Measurements from ENCODE around the gene TGFBR1. TPM values are rescaled to one million over a fixed set of nuclear protein-coding genes. Genes with fewer than 3 reads are reported as not detected.

The TGFBR1 gene
- total RNA-seq, 4 donors from 2014 or later: 20.2 to 34.3 (median 25.6) TPM

DNA sequence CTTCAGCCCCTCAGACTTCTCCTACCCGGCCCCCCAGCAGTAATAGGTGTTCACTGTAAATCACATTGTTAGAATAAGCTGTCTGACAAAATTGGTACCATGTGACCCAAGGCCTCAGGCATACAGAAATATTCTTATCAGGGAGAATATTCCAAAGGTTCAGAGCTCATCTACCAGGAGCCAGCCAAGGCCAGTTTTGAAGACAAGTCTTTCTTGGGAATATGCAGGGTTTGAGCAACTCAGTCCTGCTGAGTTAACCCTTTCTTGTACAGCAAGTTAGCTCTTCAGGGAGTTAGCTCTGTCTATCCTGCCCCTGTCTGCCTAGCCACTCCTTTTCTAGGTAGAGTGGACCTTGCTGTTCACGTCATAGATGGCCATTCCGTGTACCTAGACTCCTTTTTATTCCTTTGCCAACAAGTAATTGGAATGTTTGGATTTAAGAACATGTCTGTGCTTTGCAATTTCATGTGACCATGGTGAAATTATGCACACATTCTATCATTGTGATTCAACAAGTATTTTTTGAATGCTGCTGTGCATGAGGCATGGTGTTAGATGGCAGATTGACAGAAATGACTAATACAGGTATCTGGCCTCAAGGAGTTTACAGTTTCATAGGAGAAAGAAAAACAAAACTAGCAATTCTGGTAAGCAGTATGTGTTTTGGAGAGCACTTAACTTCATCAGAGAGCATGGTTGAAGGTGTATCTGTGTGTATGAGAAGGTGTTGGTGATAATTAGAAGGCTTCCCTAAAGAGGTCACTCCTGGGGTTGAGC is 22.6 kb downstream of the TGFBR1 start:
- peaks cover 11 to 36% (median 19%) of the 10 kb centered on the region in 3 donors for H3K4me1 ChIP-seq
- no peak overlapping the region for H3K4me3 ChIP-seq
- DNase-seq: no peak
- H3K9me3 ChIP-seq: no peaks in the 10 kb centered on the region
- no peaks in the 10 kb centered on the region for H3K27me3 ChIP-seq
- TF ChIP-seq POLR2A (IDR thresholded peaks at IDR 0.05): no peak
- TF ChIP-seq, protein P1, sequence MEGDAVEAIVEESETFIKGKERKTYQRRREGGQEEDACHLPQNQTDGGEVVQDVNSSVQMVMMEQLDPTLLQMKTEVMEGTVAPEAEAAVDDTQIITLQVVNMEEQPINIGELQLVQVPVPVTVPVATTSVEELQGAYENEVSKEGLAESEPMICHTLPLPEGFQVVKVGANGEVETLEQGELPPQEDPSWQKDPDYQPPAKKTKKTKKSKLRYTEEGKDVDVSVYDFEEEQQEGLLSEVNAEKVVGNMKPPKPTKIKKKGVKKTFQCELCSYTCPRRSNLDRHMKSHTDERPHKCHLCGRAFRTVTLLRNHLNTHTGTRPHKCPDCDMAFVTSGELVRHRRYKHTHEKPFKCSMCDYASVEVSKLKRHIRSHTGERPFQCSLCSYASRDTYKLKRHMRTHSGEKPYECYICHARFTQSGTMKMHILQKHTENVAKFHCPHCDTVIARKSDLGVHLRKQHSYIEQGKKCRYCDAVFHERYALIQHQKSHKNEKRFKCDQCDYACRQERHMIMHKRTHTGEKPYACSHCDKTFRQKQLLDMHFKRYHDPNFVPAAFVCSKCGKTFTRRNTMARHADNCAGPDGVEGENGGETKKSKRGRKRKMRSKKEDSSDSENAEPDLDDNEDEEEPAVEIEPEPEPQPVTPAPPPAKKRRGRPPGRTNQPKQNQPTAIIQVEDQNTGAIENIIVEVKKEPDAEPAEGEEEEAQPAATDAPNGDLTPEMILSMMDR (IDR thresholded peaks at IDR 0.05): no peak
- H3K27ac ChIP-seq: peak overlapping the region in 3 of 4 donors; percentile 32 to 71 (median 68)
- peaks cover 0 to 11% (median 0%) of the 10 kb centered on the region in 3 donors for H3K36me3 ChIP-seq
- intact Hi-C loops (cut with DNase I): no loop called here
- 43 to 60% methylated on average over 3 of the region's 3 CpGs for WGBS, 2 donors

DNA sequence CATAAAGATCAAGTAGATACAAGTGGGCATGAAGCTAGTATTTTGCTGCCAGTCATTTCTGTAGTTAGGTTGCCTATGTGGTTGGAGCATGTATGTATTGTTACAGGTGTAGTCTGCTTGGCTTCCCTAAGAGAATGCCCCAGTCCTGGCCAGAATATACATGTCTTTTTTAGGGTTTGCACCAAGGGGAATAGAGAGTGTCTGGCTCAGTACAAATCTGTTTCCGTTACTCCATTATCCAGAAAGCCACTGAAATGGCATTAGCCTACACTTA is 23.2 kb downstream of the TGFBR1 start:
- 53 to 64% methylated on average over 1 of the region's 1 CpG for WGBS, 2 donors
- H3K9me3 ChIP-seq: no peaks in the 10 kb centered on the region
- H3K27me3 ChIP-seq: no peaks in the 10 kb centered on the region
- no peak overlapping the region for H3K4me3 ChIP-seq
- TF ChIP-seq, protein P1 (IDR thresholded peaks at IDR 0.05): no peak
- TF ChIP-seq POLR2A (IDR thresholded peaks at IDR 0.05): no peak
- intact Hi-C loops (cut with DNase I): no loop called here
- DNase-seq: no peak
- H3K4me1 ChIP-seq: peaks cover 11 to 35% (median 19%) of the 10 kb centered on the region in 3 donors
- peak overlapping the region in 3 of 4 donors; percentile 18 to 71 (median 68) for H3K27ac ChIP-seq
- H3K36me3 ChIP-seq: peaks cover 0 to 16% (median 0%) of the 10 kb centered on the region in 3 donors

DNA sequence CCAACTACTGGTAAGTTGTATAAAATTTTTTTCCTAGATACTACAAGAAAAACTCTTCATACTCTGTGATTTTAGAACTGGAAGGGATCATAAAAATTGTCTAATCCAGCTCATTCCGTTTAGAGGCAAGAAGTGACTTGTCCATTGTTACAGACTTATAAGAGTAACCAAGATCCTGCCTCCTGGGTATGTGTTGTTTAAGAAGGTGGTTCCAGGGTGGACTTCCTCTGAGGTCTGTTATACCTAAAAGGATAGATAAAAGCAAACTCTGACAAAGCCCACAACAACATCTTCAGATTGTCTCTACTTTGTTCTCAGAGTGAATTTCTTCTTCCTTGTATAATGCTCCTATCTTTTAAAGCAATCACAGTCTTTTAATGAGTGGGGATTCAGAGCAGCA is 24.2 kb downstream of the TGFBR1 start:
- DNase-seq: no peak
- Histone ChIP-seq H3K4me3 (no peak overlapping the region), H3K27ac (peak overlapping the region in 1 of 4 donors; percentile 71), H3K4me1 (peaks cover 11 to 35% (median 20%) of the 10 kb centered on the region in 3 donors), H3K36me3 (peaks cover 0 to 21% (median 0%) of the 10 kb centered on the region in 3 donors), H3K9me3 (no peaks in the 10 kb centered on the region), H3K27me3 (no peaks in the 10 kb centered on the region)
- TF ChIP-seq, protein P1 (IDR thresholded peaks at IDR 0.05): no peak
- no peak for TF ChIP-seq POLR2A (IDR thresholded peaks at IDR 0.05)
- intact Hi-C loops (cut with DNase I): no loop called here
- WGBS, 2 donors: 35 to 63% methylated on average over 1 of the region's 1 CpG

DNA sequence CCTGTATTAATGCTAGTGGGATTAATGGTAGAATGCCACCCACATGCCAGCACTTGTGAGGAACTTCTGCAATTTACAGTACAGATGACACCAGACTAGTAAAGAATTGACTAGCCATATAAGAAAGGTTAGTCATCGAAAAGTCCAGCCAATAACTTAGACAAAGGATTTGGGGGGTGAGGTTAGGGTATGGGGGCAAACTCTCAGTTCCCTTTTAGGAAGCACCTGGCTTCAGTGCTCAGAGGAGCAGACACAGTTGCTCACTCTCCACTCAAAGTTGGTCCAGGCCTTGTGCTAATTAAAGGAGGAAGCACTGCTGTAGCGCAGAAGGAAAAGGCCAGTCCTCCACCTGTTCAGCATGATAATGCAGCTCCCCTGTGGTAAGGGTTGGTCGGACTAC is 25.2 kb downstream of the TGFBR1 start:
- no peaks in the 10 kb centered on the region for H3K27me3 ChIP-seq
- DNase-seq: no peak
- no peak overlapping the region for H3K4me3 ChIP-seq
- intact Hi-C loops (cut with DNase I): no loop called here
- TF ChIP-seq POLR2A (IDR thresholded peaks at IDR 0.05): no peak
- TF ChIP-seq, protein P1 (IDR thresholded peaks at IDR 0.05): no peak
- peaks cover 0 to 21% (median 0%) of the 10 kb centered on the region in 3 donors for H3K36me3 ChIP-seq
- WGBS, 2 donors: 55 to 66% methylated on average over 3 of the region's 3 CpGs
- H3K27ac ChIP-seq: peak overlapping the region in 1 of 4 donors; percentile 71
- H3K4me1 ChIP-seq: peaks cover 11 to 44% (median 27%) of the 10 kb centered on the region in 3 donors
- H3K9me3 ChIP-seq: no peaks in the 10 kb centered on the region

DNA sequence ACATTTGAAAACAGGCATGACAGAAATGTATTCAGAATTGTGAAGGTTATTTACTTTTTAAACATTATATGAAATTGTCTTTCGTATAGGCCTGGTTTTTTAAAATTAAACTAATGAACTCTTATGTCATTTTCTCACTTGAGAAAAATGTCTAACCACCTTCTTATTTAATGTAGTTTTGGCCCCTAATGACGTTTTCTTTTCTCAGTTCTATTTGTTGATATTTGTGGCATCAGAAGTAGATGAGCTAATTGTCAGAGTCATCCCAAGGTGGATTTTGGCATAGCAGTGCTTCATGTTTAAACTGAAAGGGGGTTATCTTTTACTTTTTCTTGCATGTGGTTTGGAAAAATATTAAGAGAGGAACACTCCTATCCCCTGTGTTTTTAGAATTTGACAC is 28.2 kb downstream of the TGFBR1 start:
- TF ChIP-seq, protein P1 (IDR thresholded peaks at IDR 0.05): no peak
- TF ChIP-seq POLR2A (IDR thresholded peaks at IDR 0.05): no peak
- DNase-seq: no peak
- Histone ChIP-seq H3K27ac (no peak overlapping the region), H3K9me3 (no peaks in the 10 kb centered on the region), H3K27me3 (no peaks in the 10 kb centered on the region), H3K4me1 (peaks cover 4 to 42% (median 27%) of the 10 kb centered on the region in 3 donors), H3K4me3 (no peak overlapping the region), H3K36me3 (peaks cover 0 to 24% (median 0%) of the 10 kb centered on the region in 3 donors)
- 69 to 75% methylated on average over 2 of the region's 2 CpGs for WGBS, 2 donors
- intact Hi-C loops (cut with DNase I): no loop called here
